ENCODE data around the gene MGLL.

- TF ChIP-seq CTCF (IDR thresholded peaks at IDR 0.05) = no peak
- TF ChIP-seq POLR2AphosphoS5 (IDR thresholded peaks at IDR 0.05) = no peak
- TF ChIP-seq POLR2A (IDR thresholded peaks at IDR 0.05) = no peak
Observed at GRCh38 chr3:127804141-127804540, 18.2 kb downstream of the MGLL start.
